22Rv1 (cell line): ENCODE data around the gene ANKRD17.

Experiments used
- CTCF ChIP-seq: fragments of 450-650 bp; IDR thresholded peaks from 2 replicates; pipeline ENCODE4 v1.5.1; 2017; ENCODE audit warnings: mild to moderate bottlenecking
- ZFX ChIP-seq: fragments of 450-650 bp; IDR thresholded peaks from 2 replicates; pipeline ENCODE4 v1.6.1; 2017; ENCODE audit warnings: antibody characterized with exemption, borderline replicate concordance

DNA sequence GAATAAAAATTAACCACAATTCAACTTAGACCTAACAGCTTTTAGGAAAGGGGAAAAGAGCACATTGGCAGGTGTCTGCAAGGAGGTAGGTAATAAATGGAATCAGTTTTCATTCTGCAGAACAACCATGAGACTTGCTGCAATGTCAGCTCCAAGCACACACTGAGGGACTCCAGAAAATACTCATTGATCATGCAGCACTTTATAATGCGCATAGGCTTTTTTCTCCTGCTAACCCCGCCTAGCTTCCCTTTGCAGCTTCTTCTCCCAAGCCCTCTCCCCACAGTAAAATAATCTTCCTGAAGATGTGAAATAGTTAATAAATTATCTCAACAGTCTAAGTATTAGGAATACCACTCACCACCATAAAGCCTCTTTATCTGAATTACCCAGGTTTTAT, 36.9 kb downstream of the ANKRD17 start:
- TF ChIP-seq CTCF (no peak), ZFX (no peak)
